ENCODE measurements around the gene DYDC1. TPM values are rescaled to one million over a fixed set of nuclear protein-coding genes. Genes with fewer than 3 reads are reported as not detected.
"Not testable (repeated sequence)": the region's sequence is repeated elsewhere in the genome, so short reads cannot be mapped to it uniquely, and the experiment has no call there.

The DYDC1 gene
- total RNA-seq, 1 donor from 2014 or later: not detected

GRCh38 chr10:80318742-80319141 lies 37.8 kb downstream of the DYDC1 start:
- Histone ChIP-seq H3K79me2 (ENCODE audit: low read depth) (no peaks in the 10 kb centered on the region), H4K20me1 (ENCODE audit: low read depth) (no peaks in the 10 kb centered on the region), H2AFZ (replicated peaks) (no peak overlapping the region), H3F3A (ENCODE audit: low read depth) (peaks cover 5% of the 10 kb centered on the region), H3K9me3 (ENCODE audit: low read depth) (no peaks in the 10 kb centered on the region), H3K9ac (no peak overlapping the region), H3K36me3 (no peaks in the 10 kb centered on the region), H3K27ac (no peak overlapping the region), H3K4me2 (no peak overlapping the region), H3K4me1 (peaks cover 16% of the 10 kb centered on the region), H3K27me3 (no peaks in the 10 kb centered on the region), H3K4me3 (no peak overlapping the region)
- no peaks in the 10 kb centered on the region for H3K36me3 Mint-ChIP-seq
- no peak for DNase-seq (ENCODE audit: low spot score)
- H3K4me3 Mint-ChIP-seq: no peak overlapping the region
- no peak for TF ChIP-seq EZH2phosphoT487 (IDR thresholded peaks at IDR 0.05)
- TF ChIP-seq, protein P1, sequence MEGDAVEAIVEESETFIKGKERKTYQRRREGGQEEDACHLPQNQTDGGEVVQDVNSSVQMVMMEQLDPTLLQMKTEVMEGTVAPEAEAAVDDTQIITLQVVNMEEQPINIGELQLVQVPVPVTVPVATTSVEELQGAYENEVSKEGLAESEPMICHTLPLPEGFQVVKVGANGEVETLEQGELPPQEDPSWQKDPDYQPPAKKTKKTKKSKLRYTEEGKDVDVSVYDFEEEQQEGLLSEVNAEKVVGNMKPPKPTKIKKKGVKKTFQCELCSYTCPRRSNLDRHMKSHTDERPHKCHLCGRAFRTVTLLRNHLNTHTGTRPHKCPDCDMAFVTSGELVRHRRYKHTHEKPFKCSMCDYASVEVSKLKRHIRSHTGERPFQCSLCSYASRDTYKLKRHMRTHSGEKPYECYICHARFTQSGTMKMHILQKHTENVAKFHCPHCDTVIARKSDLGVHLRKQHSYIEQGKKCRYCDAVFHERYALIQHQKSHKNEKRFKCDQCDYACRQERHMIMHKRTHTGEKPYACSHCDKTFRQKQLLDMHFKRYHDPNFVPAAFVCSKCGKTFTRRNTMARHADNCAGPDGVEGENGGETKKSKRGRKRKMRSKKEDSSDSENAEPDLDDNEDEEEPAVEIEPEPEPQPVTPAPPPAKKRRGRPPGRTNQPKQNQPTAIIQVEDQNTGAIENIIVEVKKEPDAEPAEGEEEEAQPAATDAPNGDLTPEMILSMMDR (IDR thresholded peaks at IDR 0.05): no peak
- no peak for TF ChIP-seq EZH2 (IDR thresholded peaks at IDR 0.05)
- H3K9me3 Mint-ChIP-seq: no peaks in the 10 kb centered on the region
- no peak overlapping the region for H3K27ac Mint-ChIP-seq
- H3K27me3 Mint-ChIP-seq (ENCODE audit: insufficient read depth, low read depth): peaks cover 2% of the 10 kb centered on the region
- peaks cover 11% of the 10 kb centered on the region for H3K4me1 Mint-ChIP-seq

GRCh38 chr10:80315391-80315790 lies 41.2 kb downstream of the DYDC1 start:
- H3K9ac ChIP-seq: no peak overlapping the region
- no peaks in the 10 kb centered on the region for H3K79me2 ChIP-seq (ENCODE audit: low read depth)
- H3F3A ChIP-seq (ENCODE audit: low read depth): no peaks in the 10 kb centered on the region
- no peaks in the 10 kb centered on the region for H3K4me1 Mint-ChIP-seq
- peaks cover 2% of the 10 kb centered on the region for H3K27me3 Mint-ChIP-seq (ENCODE audit: insufficient read depth, low read depth)
- H3K27ac Mint-ChIP-seq: no peak overlapping the region
- no peak overlapping the region for H3K27ac ChIP-seq
- H3K9me3 ChIP-seq (ENCODE audit: low read depth): no peaks in the 10 kb centered on the region
- no peaks in the 10 kb centered on the region for H3K9me3 Mint-ChIP-seq
- H3K36me3 ChIP-seq: no peaks in the 10 kb centered on the region
- H2AFZ ChIP-seq (replicated peaks): no peak overlapping the region
- no peak overlapping the region for H3K4me3 ChIP-seq
- no peaks in the 10 kb centered on the region for H3K36me3 Mint-ChIP-seq
- no peak overlapping the region for H3K4me2 ChIP-seq
- no peaks in the 10 kb centered on the region for H3K27me3 ChIP-seq
- no peak overlapping the region for H3K4me3 Mint-ChIP-seq
- DNase-seq (ENCODE audit: low spot score): no peak
- H4K20me1 ChIP-seq (ENCODE audit: low read depth): no peaks in the 10 kb centered on the region
- TF ChIP-seq EZH2phosphoT487 (IDR thresholded peaks at IDR 0.05): no peak
- TF ChIP-seq, protein P1 (IDR thresholded peaks at IDR 0.05): no peak
- TF ChIP-seq EZH2 (IDR thresholded peaks at IDR 0.05): no peak
- no peaks in the 10 kb centered on the region for H3K4me1 ChIP-seq

- H3F3A ChIP-seq (ENCODE audit: low read depth): no peaks in the 10 kb centered on the region
- H4K20me1 ChIP-seq (ENCODE audit: low read depth): no peaks in the 10 kb centered on the region
- no peak overlapping the region for H3K27ac ChIP-seq
- no peaks in the 10 kb centered on the region for H3K27me3 ChIP-seq
- no peak overlapping the region for H3K4me2 ChIP-seq
- Mint-ChIP-seq H3K27ac (no peak overlapping the region), H3K27me3 (ENCODE audit: insufficient read depth, low read depth) (peaks cover 2% of the 10 kb centered on the region), H3K4me1 (no peaks in the 10 kb centered on the region), H3K9me3 (peaks cover 5% of the 10 kb centered on the region), H3K36me3 (no peaks in the 10 kb centered on the region), H3K4me3 (no peak overlapping the region)
- DNase-seq (ENCODE audit: low spot score): no peak
- no peak overlapping the region for H2AFZ ChIP-seq (replicated peaks)
- H3K79me2 ChIP-seq (ENCODE audit: low read depth): no peaks in the 10 kb centered on the region
- H3K4me1 ChIP-seq: no peaks in the 10 kb centered on the region
- H3K36me3 ChIP-seq: no peaks in the 10 kb centered on the region
- TF ChIP-seq EZH2phosphoT487 (IDR thresholded peaks at IDR 0.05): no peak
- no peaks in the 10 kb centered on the region for H3K9me3 ChIP-seq (ENCODE audit: low read depth)
- no peak overlapping the region for H3K4me3 ChIP-seq
- H3K9ac ChIP-seq: no peak overlapping the region
Measured at GRCh38 chr10:80313523-80313922, 43.0 kb downstream of the DYDC1 start.

DNA sequence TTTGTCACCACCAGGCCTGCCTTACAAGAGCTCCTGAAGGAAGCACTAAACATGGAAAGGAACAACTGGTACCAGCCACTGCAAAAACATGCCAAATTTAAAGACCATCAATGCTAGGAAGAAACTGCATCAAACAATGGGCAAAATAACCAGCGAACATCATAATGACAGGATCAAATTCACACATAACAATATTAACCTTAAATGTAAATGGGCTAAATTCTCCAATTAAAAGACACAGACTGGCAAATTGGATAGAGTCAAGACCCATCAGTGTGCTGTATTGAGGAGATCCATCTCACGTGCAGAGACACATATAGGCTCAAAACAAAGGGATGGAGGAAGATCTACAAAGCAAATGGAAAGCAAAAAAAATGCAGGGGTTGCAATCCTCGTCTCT lies 50.6 kb downstream of the DYDC1 start:
- not testable (repeated sequence) for DNase-seq (ENCODE audit: low spot score); H3K4me1 Mint-ChIP-seq; H3K27ac Mint-ChIP-seq; H2AFZ ChIP-seq (replicated peaks); H3F3A ChIP-seq (ENCODE audit: low read depth); H3K27me3 Mint-ChIP-seq (ENCODE audit: insufficient read depth, low read depth); H3K4me3 ChIP-seq; H3K4me3 Mint-ChIP-seq; H3K4me1 ChIP-seq; H3K36me3 ChIP-seq; H3K27me3 ChIP-seq; H3K9ac ChIP-seq; H3K9me3 ChIP-seq (ENCODE audit: low read depth); H3K27ac ChIP-seq; H3K4me2 ChIP-seq; H3K36me3 Mint-ChIP-seq; H4K20me1 ChIP-seq (ENCODE audit: low read depth); H3K79me2 ChIP-seq (ENCODE audit: low read depth)
- H3K9me3 Mint-ChIP-seq: peaks cover 34% of the 10 kb centered on the region
